AML-193 (cell line): ENCODE data around the gene FMO4.
"Not testable (repeated sequence)": the region's sequence is repeated elsewhere in the genome, so short reads cannot be mapped to it uniquely, and the experiment has no call there.

Experiments used
- DNase-seq, 2 experiments: peaks; one replicate each; lab custom pipeline; 2025; lab: John Stamatoyannopoulos, UW

The FMO4 gene, protein sequence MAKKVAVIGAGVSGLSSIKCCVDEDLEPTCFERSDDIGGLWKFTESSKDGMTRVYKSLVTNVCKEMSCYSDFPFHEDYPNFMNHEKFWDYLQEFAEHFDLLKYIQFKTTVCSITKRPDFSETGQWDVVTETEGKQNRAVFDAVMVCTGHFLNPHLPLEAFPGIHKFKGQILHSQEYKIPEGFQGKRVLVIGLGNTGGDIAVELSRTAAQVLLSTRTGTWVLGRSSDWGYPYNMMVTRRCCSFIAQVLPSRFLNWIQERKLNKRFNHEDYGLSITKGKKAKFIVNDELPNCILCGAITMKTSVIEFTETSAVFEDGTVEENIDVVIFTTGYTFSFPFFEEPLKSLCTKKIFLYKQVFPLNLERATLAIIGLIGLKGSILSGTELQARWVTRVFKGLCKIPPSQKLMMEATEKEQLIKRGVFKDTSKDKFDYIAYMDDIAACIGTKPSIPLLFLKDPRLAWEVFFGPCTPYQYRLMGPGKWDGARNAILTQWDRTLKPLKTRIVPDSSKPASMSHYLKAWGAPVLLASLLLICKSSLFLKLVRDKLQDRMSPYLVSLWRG

DNA sequence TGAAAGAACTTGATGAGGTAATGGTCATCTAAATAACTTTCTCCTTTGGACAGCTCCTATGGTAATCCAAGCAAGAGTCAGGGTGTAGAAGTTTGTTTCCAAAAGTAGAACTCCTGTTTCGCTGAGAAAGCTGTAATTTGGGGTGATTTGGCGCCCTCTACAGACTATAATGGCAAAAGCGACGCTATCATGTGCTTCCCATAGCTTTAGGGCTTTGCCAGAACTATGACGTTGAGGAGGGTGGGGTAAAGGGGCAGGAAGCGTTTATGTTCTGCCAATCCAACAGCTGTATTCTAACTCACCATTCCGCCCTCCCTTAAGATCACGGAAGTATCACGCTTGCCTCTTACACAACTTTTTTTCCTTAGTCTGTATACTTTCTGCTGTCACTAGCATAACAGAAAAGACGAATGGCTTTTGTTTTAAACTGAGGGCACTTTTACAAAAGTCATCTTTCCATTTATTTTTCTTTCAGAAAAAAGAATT, at the start of gene FMO4:
Gene FMO4 (plus strand): TSS at position 349 of the 486 bp plus-strand sequence. CDS start 5,643 bp downstream, outside the sequence.
- DNase-seq = peak; percentile 98 to 99

DNA sequence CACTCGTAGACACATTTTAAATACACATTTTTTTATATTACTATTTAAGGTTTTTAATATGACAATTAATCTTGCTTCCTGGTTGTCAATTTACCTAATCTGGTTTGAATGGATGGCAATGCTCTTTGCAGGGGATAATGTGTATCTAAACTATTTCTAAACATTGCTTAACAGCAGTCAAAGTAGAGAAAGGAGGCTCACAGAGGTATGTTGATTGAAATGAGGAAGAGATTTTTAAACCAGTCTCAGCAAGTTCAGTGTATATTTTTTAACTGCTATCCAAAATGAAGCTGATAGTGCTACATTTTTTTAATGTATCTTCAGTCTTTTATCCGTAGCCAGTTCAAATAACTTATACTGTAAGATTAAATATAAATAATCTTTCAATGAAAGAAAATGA, 48.3 kb upstream of the FMO4 start:
- no peak for DNase-seq

DNA sequence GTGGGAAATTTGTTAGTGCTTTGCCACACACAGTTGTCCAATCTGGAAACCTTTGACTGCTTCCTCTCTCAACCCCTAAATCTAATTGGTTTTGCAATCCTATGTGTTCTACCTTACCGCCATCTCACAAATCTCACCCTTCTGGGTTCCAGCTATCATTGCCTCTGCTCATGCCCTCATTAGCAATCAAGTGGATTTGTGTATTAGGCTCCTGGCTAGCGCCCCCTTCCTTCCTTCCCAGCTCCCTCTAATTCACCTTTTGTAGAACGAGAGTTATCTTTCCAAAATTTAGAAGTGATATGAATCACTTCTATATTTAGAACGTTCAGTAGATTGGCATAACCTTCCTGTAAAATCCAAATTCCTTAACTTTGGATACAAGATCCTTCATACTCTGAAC, 47.1 kb upstream of the FMO4 start:
- DNase-seq = no peak

DNA sequence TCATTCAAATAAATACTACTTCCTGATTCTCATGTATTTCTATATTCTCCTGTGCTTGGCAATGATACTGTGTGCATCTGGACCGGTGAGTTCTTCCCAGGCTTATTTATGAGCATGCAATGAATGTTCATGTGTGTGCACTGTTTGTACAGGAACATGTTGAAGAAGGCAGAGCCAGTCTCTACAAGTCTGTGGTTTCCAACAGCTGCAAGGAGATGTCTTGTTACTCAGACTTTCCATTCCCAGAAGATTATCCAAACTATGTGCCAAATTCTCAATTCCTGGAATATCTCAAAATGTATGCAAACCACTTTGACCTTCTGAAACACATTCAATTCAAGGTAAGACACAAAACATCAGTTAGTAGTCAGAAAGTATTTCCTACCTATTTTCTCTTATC, 46.6 kb upstream of the FMO4 start:
- no peak for DNase-seq

DNA sequence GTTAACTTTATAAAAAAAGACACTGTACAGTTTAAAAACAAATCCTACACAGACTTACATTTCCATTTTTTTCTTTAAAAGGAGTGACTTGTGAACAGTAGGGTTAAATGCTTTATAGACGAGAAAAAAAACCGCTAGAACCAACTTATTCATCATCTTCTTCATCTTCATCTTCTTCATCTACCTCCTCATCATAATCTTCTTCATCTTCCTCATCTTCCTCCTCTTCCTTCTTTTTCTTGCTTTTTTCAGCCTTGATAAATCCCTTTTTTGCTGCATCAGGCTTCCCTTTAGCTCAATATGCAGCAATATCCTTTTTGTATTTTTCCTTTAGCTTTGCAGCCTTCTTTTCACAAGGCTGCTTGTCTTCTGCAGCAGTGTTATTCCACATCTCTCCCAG, 43.2 kb upstream of the FMO4 start:
- no peak for DNase-seq

DNA sequence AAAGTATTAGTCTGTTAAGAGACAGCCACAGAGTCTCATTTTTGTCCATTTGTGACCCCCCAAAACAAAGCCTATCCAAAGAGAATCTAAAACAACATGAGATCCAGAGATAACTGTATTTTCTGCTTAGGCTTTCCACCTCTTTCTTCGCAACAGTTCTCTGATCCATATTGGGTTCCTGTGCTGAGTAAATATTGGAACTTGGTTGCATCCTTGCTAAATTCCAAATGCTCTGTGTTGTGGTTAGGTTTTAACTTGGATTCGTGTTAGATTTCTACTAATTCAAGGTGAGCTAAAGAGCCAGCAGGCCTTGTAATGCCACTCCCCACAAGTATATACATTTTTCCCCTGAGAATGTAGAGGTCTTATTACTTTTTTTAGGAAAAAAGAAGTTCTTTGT, 36.4 kb upstream of the FMO4 start:
- no peak for DNase-seq

DNA sequence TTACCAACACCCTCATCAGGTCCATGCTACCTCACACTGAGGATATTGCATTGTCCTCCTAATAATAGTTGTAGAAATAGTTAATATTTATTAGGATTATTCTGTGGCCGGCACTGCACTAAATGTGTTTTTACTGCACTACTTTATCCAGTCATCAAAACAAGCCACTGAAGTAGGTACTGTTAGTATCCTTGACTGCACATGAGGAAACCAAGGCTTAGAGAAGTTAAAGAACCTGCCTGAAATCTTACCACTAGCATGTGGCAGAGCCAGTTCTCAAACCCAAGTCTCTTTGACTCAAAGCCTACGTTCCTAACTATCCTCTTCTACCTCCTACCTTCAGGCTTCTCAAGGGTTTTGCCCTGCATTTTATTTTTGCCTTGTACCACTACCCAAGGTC, 34.7 kb upstream of the FMO4 start:
- DNase-seq = no peak

DNA sequence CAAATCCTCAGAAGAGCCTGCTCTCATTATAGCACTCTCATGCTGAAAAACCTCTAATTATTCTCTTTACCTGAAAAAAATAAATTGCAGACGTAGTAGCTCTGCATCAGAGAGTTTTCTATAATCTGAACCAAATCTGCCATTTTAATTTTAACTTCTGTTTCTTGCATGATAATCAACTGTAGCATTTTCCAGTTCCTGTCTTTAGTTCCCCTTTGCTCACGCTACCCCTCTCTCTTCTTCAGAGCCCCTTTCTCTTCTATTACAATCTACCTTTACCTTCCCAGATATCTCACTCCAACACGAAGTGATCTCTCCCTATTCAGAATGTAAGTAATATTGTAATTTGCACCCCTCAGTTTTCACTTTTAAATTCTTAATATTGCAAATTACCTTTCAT, 34.3 kb upstream of the FMO4 start:
- DNase-seq = no peak

DNA sequence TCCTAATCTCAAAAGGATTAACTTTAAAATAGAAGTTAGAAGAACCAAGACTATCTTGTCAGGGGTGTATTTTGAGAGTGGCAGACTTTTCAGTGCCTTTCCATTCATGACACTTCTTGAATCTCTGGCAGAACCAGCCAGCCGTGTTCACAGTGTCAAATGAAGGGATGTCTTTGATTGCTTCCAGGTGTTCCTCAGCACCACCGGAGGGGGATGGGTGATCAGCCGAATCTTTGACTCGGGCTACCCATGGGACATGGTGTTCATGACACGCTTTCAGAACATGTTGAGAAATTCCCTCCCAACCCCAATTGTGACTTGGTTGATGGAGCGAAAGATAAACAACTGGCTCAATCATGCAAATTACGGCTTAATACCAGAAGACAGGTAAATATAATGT, 33.4 kb upstream of the FMO4 start:
- no peak for DNase-seq

DNA sequence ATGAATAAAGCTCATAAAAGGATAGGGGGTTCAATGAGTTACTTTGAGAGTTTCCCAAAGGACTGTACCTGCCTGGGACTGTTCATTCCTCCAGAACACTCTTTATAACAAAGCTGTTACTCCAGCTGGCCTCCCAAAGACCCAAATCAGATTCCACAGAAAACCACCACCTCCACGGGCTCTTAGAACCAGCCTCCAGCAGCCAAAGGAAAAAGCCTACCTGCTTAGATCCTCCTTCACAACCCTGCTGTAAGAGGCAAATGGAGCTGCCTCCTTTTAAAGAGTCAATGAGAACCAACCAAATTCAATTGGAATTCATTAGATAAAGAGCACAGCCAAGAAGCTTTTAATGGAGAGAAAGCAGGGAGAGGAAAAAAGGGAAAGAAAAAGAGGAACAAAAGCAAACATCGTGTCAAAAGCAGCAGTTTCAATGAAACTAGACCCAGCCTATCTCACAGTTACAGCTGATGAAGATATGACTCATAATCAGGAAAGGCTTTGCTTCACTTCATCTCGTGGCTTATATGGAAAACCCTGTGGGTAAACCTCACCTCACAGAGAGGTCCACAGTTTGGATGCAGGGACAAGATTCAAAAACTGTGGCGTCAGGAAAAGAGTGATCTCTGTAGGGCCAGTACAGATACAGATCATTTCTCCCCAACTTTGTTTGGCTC, 27.8 kb upstream of the FMO4 start:
- DNase-seq = peak; percentile 60 to 71

DNA sequence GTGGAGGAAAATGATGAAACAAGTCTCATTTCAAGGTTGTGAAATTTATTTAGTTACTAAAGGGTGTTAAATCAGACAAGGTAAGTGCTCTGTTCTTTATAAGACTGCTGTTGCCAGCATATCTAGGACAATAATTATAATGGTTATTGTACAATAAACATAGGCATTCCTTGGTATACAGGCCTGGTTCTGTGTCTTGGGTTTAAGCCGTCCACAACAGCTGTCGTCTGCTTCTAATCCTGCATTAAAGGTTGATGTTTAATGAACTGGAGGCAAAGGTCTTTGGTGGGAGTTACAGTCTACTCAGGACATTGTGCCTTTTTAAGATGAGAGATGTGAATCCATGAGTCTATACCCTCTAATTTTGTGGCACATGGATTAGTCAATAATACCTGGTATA, 23.4 kb upstream of the FMO4 start:
- DNase-seq = no peak

DNA sequence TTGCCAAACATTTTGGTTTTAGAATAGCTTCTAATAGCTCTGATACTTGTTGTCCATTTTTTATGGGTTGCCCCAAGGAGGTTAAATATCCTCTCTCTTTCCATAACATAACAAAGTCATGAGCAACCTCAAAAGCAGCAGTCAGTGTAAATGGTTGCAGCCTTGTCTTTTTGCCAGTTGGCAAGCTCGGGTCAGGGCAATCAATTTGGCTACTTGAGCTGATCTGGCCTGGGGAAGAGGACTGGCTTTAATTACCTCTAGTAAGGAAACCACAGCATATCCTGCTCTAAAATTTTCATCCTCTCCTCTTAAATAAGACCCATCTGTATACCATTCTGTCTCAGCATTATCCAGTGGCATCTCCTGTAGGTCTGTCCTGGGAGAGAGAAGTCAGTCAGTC, 21.2 kb upstream of the FMO4 start:
- DNase-seq = no peak

DNA sequence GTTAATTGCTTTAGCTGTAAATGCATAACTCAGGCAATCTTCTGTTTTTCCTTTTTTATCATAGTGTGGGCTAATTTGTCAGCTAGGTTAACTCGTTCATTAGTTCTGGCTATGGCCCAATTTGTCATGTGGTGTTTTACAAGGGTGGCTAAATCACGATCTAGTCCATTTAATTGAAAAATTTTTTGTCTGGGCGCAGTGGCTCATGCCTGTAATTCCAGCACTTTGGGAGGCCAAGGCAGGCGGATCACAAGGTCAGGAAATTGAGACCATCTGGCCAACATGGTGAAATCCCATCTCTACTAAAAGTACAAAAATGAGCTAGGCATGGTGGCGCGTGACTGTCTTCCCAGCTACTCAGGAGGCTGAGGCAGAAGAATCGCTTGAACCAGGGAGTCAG, 18.6 kb upstream of the FMO4 start:
- DNase-seq = not testable (repeated sequence)

DNA sequence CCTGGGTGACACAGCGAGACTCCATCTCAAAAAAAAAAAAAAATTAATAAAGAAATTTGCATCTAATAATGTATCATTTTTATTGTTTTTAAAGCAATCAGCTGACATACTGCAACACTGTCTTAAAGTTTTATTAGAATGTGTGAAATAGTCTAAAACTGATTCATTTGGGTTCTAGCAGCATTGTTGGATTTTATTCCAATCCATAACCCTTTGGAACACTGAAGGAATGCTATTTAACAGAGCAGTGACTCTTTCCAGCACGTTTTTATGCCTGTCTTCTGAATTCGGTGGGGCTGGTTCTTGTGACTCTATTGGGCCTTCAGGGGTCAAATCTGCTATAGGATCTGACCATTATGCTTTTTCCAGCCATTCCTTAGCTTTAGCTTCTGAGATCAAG, 18.2 kb upstream of the FMO4 start:
- DNase-seq = no peak

DNA sequence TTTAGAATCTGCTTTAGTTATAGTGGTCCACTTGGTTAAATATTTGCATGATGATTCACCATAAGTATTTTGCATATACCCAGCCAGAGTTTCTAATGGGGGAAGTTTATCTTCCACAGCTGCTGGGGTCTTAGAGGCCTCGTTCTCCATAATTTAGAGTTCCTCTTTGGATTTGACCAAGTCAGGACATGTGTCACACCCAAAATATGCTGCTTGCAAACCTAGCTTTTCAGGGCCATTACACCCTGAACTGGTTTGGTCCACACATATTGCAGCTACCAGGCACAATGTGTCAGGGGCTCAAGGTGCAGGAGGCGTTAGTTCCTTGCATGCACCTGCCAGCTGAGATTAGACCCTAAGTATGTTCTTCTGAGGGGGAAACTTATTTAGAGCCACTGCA, 17.1 kb upstream of the FMO4 start:
- no peak for DNase-seq

DNA sequence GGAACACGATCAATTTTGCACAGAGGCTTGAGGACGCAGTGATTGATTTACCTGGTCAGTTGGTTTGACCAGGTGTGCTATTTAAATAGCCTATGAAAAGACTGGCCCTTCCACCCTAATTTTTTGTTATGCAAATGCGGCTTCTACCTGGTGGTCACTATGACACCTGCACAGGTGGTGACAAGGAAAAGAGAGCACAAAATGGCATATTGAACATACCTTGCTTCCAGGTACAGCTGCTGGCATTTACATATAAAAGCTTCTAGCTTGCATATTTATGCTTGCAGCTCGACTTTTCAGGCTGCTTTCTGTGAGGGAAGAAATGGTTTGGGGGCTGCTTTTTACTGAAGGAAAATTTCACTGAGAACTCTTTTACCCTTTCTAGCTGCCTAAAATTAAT, 15.3 kb upstream of the FMO4 start:
- DNase-seq = no peak

DNA sequence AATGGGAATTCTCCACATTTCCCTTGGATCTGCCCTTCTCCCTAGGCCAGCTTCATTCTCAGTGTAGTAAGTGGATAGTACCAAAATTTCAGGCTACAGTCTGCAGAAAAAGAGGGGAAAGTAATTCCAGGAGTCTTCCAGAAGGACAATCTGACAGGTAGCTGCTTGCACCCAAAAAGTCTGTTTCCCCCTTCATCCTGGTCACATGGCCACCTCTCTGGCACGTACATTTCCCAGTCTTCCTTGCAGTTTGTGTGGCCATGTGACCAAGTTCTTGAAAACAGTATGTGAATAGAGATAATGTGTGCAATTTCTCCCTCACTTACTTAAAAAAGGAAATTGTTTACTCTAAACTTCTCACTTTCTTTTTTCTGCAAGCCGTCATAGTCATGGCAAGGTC, 14.6 kb upstream of the FMO4 start:
- DNase-seq = no peak

DNA sequence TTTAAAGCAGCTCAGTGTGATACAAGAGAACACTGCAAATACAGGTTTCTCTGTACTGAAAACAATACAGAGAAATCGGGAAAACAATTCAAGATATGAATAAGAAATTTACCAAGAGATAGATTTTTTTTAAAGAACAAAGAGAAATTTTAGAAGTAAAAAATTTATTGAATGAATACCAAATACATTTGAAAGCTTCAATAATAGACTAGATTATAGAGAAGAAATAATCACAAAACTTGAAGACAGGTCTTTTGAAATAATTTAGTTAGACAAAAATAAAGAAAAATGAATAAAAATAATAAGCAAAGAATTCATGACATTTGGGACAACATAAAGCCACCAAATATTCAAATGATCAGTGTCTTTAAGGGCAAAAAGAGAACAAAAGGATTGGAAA, 13.6 kb upstream of the FMO4 start:
- no peak for DNase-seq

DNA sequence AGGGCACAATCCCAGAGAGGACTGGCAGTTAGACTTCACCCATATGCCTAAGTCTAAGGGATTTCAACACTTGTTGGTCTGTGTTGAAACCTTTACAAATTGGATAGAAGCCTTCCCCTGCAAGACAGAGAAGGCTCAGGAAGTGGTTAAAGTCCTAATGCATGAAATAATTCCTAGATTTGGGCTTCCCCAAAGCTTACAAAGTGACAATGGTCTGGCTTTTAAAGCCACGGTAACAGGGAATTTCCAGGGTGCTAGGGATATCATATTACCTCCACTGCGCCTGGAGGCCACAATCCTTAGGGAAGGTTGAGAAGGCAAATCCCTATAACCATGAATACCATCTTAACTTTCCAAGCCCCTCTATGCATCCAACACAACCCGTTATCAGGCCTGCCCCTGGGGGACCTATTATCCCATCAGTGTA, 3.3 kb upstream of the FMO4 start:
- DNase-seq = peak; percentile 59 to 70

DNA sequence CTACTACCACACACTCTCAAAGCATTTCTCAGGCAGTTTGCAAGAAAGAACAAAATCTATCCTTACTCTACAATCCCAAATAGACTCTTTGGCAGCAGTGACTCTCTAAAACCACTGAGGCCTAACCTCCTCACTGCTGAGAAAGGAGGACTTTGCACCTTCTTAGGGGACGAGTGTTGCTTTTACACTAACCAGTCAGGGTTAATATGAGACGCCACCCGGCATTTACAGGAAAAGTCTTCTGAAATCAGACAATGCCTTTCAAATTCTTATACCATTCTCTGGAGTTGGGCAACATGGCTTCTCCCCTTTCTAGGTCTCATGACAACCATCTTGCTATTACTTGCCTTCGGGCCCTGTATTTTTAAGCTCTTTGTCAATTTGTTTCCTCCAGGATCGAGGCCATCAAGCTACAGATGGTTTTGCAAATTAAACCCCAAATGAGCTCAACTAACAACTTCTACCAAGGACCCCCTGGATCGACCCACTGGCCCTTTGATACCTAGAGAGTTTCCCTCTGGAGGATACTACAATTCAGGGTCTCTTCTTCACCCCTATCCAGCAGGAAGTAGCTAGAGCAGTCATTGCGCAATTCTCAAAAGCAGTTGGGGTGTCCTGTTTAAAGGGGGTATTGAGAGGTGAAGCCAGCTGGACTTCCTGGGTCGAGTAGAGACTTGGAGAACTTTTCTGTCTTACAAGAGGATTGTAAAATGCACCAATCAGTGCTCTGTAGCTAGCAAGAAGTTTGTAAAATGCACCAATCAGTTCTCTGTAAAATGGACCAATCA, 2.0 kb upstream of the FMO4 start:
- no peak for DNase-seq

DNA sequence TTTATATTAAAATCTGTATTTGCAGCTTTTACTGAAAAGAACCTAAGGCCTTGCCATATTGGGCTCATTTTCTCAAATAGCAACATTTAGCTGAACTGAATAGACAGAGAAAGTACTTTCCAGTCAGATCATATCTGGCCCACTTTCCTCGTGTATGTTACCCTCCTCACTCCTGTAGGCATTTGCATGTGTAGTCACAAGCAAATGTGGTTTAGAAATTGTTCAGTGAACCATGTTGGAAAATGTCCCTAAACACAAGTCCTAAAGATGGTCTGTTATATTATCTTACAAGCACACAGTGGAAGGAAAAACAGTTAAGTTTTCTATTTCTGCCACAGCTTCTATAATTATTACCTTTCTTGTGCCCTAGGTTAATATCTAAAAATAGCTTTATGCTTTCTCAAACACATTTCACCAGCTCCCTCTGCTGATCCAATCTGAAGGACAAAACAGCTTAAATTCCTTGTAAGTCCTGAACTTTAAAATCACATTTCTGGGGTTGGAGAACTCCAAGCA, 606 bp upstream of the FMO4 start:
- no peak for DNase-seq

DNA sequence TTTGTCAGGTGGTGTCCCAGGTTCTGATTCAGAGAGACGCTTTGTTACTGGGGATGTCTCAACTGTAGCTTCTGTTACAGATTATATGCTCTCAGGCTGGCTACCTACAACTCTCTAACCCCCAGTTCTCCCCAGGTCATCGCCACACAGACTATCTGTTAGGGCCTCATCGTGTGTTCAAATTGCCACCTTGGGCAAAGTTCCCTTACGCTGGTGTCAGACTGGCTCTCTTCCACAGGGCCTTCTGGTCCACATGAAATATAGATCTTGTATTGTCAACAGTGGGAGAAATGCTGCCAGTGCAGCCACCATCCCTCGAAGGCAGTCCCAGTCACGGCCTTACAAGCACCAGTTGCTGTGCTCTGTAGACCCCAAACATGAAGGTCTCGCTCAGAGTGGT, 15.3 kb downstream of the FMO4 start:
- no peak for DNase-seq
